Naive thymus-derived CD8-positive, alpha-beta T cell (primary cell): ENCODE data around the gene WNT9A. TPM values are rescaled to one million over a fixed set of nuclear protein-coding genes. Genes with fewer than 3 reads are reported as not detected.
"Not testable (repeated sequence)": the region's sequence is repeated elsewhere in the genome, so short reads cannot be mapped to it uniquely, and the experiment has no call there.

Experiments used
- ATAC-seq, 2 donors: fragments of 150-1000 bp; cut with Tn5 transposase in 1 of 2; sonication (Bioruptor Pico), chemical (Tn5 transposase) in 1 of 2; 1 replicate in 1 of 2; 2 replicates in 1 of 2; pipeline ENCODE4 v1.10.0; 2021; ENCODE audit warnings: mild to moderate bottlenecking in 2 of 2, moderate library complexity in 2 of 2
- POLR2A ChIA-PET: fragments of 350-600 bp; sonication (Branson Sonifier 250); formaldehyde crosslinking; loops from one replicate; lab custom pipeline; 2021; ENCODE audit warnings: antibody characterized with exemption; lab: Charles Lee
- DNase-seq, 10 donors: peaks; one replicate each; pipeline versions ENCODE4 v3.0.0 to v3.0.0-alpha.2; 2020 to 2022
- H3K27ac Mint-ChIP-seq, 10 donors: one replicate each; pipeline ENCODE4 v1.8.0; 2020 to 2022; ENCODE audit warnings: mild to moderate bottlenecking in 10 of 10, mixed read lengths in 10 of 10, moderate library complexity in 4 of 10, inconsistent platforms in 1 of 10
- H3K27me3 Mint-ChIP-seq, 5 donors: one replicate each; pipeline ENCODE4 v1.8.0; 2021 to 2022; ENCODE audit warnings: mixed read lengths in 5 of 5
- H3K36me3 Mint-ChIP-seq, 3 donors: one replicate each; pipeline ENCODE4 v1.8.0; 2020 to 2022; ENCODE audit warnings: mixed read lengths in 3 of 3, mild to moderate bottlenecking in 2 of 3, inconsistent platforms in 1 of 3
- H3K4me1 Mint-ChIP-seq, 4 donors: one replicate each; pipeline ENCODE4 v1.8.0; 2021 to 2022; ENCODE audit warnings: mixed read lengths in 4 of 4
- H3K4me3 Mint-ChIP-seq, 10 donors: one replicate each; pipeline ENCODE4 v1.8.0; 2020 to 2022; ENCODE audit warnings: mild to moderate bottlenecking in 10 of 10, mixed read lengths in 10 of 10, moderate library complexity in 6 of 10, inconsistent platforms in 1 of 10
- H3K9me3 Mint-ChIP-seq, 9 donors: one replicate each; pipeline ENCODE4 v1.8.0; 2020 to 2022; ENCODE audit warnings: mixed read lengths in 9 of 9, mild to moderate bottlenecking in 3 of 9, inconsistent platforms in 1 of 9, moderate library complexity in 1 of 9
- polyA plus RNA-seq, 3 donors: library from polyadenylated mRNA; unstranded; fragments of 300-500 nt; fragmentation: Illumina TruSeq; gene quantifications; one replicate each; pipeline ENCODE4 v1.2.3, GENCODE V29; 2021
- total RNA-seq, 8 experiments: library from RNA in 2 of 8; stranded (reverse) in 2 of 8; gene quantifications; one replicate each; pipeline ENCODE4 v1.2.3 and lab custom pipeline; 2021 to 2026

WNT9A gene
- total and polyA plus RNA-seq, 5 experiments from 2014 or later: not detected

GRCh38 chr1:227917081-227917950, 30.4 kb downstream of the WNT9A start:
- Mint-ChIP-seq H3K4me1 (peaks cover 0 to 18% (median 5%) of the 10 kb centered on the region in 4 donors), H3K9me3 (no peaks in the 10 kb centered on the region), H3K27ac (peak overlapping the region in 1 of 10 donors; percentile 6), H3K36me3 (no peaks in the 10 kb centered on the region), H3K27me3 (no peaks in the 10 kb centered on the region), H3K4me3 (no peak overlapping the region)
- POLR2A ChIA-PET: no interaction called here
- ATAC-seq: no peak
- no peak for DNase-seq

DNA sequence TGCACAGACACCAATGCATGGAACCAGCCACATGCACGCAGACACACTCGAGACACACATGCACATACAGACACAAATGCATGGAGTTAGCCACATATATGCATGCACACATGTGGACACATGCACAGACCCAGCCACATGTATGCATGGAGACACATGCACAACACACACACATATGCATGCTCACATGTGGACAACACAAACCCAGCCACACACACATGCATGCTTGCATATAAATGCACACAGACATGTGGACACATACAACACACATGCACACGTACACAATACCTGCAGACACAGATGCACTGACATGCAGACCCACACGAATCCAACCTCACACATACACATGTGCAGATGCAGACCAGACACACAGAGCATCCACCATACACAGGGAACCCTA, 31.1 kb downstream of the WNT9A start:
- POLR2A ChIA-PET: no interaction called here
- DNase-seq (no peak), ATAC-seq (no peak)
- H3K27me3 Mint-ChIP-seq: no peaks in the 10 kb centered on the region
- H3K9me3 Mint-ChIP-seq: no peaks in the 10 kb centered on the region
- H3K4me3 Mint-ChIP-seq: no peak overlapping the region
- no peaks in the 10 kb centered on the region for H3K36me3 Mint-ChIP-seq
- peaks cover 0 to 18% (median 5%) of the 10 kb centered on the region in 4 donors for H3K4me1 Mint-ChIP-seq
- peak overlapping the region in 1 of 10 donors; percentile 6 for H3K27ac Mint-ChIP-seq

GRCh38 chr1:227915564-227916553, 31.9 kb downstream of the WNT9A start:
- no peak for DNase-seq
- no peaks in the 10 kb centered on the region for H3K36me3 Mint-ChIP-seq
- POLR2A ChIA-PET: no interaction called here
- no peak for ATAC-seq
- peaks cover 0 to 18% (median 5%) of the 10 kb centered on the region in 4 donors for H3K4me1 Mint-ChIP-seq
- no peak overlapping the region for H3K4me3 Mint-ChIP-seq
- H3K27ac Mint-ChIP-seq: peak overlapping the region in 1 of 10 donors; percentile 6
- H3K27me3 Mint-ChIP-seq: no peaks in the 10 kb centered on the region
- H3K9me3 Mint-ChIP-seq: no peaks in the 10 kb centered on the region

DNA sequence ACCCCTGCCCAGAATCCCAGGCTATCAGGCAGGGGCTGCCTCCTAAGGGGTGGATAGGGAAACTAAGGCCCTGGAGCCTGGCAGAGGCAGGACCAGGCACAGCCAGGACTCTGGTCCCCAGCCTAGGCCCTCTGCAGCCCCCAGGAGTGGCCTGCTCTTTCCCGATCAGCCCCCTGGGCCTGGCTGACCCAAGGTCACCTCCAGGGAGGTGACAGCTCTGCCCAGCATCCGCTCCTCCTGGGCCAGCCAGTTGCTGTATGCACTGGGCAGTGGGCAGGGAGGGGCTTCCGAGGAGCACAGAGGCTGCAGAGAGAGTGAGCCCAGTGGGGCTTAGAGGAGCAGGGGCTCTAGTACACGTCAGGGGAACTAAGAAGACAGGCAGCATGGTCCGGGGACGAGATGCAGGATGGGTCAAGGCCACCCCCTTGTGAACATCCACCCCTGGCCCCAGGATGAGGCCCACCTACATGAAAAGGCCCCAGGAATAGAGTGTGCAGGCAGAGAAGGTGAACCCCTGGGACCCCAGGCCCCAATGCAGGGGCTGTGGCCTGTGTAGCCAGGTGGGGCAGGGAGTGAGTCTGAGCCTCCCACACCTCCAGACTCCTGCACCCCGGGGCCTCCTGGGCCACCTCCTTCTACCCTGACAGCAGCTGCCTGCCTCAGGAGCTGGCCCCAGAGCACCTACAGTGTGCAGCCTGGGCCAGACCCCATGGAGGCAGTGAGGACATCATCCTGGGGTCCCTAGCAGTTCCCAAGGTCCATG, 32.8 kb downstream of the WNT9A start:
- peaks cover 0 to 18% (median 5%) of the 10 kb centered on the region in 4 donors for H3K4me1 Mint-ChIP-seq
- no peaks in the 10 kb centered on the region for H3K36me3 Mint-ChIP-seq
- H3K9me3 Mint-ChIP-seq: no peaks in the 10 kb centered on the region
- no peaks in the 10 kb centered on the region for H3K27me3 Mint-ChIP-seq
- DNase-seq: no peak
- H3K4me3 Mint-ChIP-seq: no peak overlapping the region
- no peak for ATAC-seq
- POLR2A ChIA-PET: no interaction called here
- no peak overlapping the region for H3K27ac Mint-ChIP-seq

GRCh38 chr1:227913764-227914721, 33.7 kb downstream of the WNT9A start:
- DNase-seq (no peak), ATAC-seq (no peak)
- Mint-ChIP-seq H3K4me1 (peaks cover 0 to 20% (median 5%) of the 10 kb centered on the region in 4 donors), H3K27me3 (peaks cover 0 to 1% (median 0%) of the 10 kb centered on the region in 5 donors), H3K36me3 (no peaks in the 10 kb centered on the region), H3K27ac (no peak overlapping the region), H3K4me3 (no peak overlapping the region), H3K9me3 (no peaks in the 10 kb centered on the region)
- POLR2A ChIA-PET: no interaction called here

- Mint-ChIP-seq H3K4me3 (no peak overlapping the region), H3K9me3 (no peaks in the 10 kb centered on the region), H3K36me3 (no peaks in the 10 kb centered on the region), H3K4me1 (peaks cover 0 to 20% (median 5%) of the 10 kb centered on the region in 4 donors), H3K27ac (no peak overlapping the region), H3K27me3 (peaks cover 0 to 5% (median 0%) of the 10 kb centered on the region in 5 donors)
- no peak for ATAC-seq
- DNase-seq: no peak
- POLR2A ChIA-PET: no interaction called here
Observed at GRCh38 chr1:227913396-227913763, 34.4 kb downstream of the WNT9A start.

GRCh38 chr1:227912866-227913265, 34.9 kb downstream of the WNT9A start:
- no peaks in the 10 kb centered on the region for H3K9me3 Mint-ChIP-seq

GRCh38 chr1:227911376-227911775, 36.4 kb downstream of the WNT9A start:
- no peak for DNase-seq
- ATAC-seq: no peak
- POLR2A ChIA-PET: interaction anchor here (1.2 kb wide), 1 partner anchor 13 kb away, joined by 3 read pairs; no protein-coding TSS in a partner anchor
- peaks cover 0 to 17% (median 5%) of the 10 kb centered on the region in 4 donors for H3K4me1 Mint-ChIP-seq
- H3K36me3 Mint-ChIP-seq: no peaks in the 10 kb centered on the region
- H3K27ac Mint-ChIP-seq: no peak overlapping the region
- no peaks in the 10 kb centered on the region for H3K9me3 Mint-ChIP-seq
- peaks cover 0 to 5% (median 0%) of the 10 kb centered on the region in 5 donors for H3K27me3 Mint-ChIP-seq
- no peak overlapping the region for H3K4me3 Mint-ChIP-seq

More at GRCh38 chr1:227912866-227913265, 34.9 kb downstream of the WNT9A start:
- Mint-ChIP-seq H3K4me3 (no peak overlapping the region), H3K36me3 (no peaks in the 10 kb centered on the region), H3K4me1 (peaks cover 0 to 20% (median 5%) of the 10 kb centered on the region in 4 donors), H3K27me3 (peaks cover 0 to 5% (median 0%) of the 10 kb centered on the region in 5 donors), H3K27ac (peak overlapping the region in 3 of 10 donors; percentile 9 to 85 (median 26))
- ATAC-seq (no peak), DNase-seq (no peak)
- POLR2A ChIA-PET: interaction anchor here (1.2 kb wide), 1 partner anchor 14 kb away, joined by 3 read pairs; no protein-coding TSS in a partner anchor

GRCh38 chr1:227910511-227911153, 37.1 kb downstream of the WNT9A start:
- DNase-seq (no peak), ATAC-seq (no peak)
- Mint-ChIP-seq H3K9me3 (no peaks in the 10 kb centered on the region), H3K36me3 (no peaks in the 10 kb centered on the region), H3K27me3 (peaks cover 0 to 5% (median 0%) of the 10 kb centered on the region in 5 donors), H3K4me1 (peaks cover 0 to 16% (median 5%) of the 10 kb centered on the region in 4 donors), H3K4me3 (no peak overlapping the region), H3K27ac (peak overlapping the region in 1 of 10 donors; percentile 81)
- POLR2A ChIA-PET: no interaction called here

GRCh38 chr1:227909923-227910328, 37.8 kb downstream of the WNT9A start:
- Mint-ChIP-seq H3K27ac (peak overlapping the region in 3 of 10 donors; percentile 34 to 62 (median 41)), H3K4me1 (peaks cover 0 to 16% (median 5%) of the 10 kb centered on the region in 4 donors)
- POLR2A ChIA-PET, H3K9me3 Mint-ChIP-seq, DNase-seq, H3K4me3 Mint-ChIP-seq, H3K27me3 Mint-ChIP-seq, ATAC-seq, H3K36me3 Mint-ChIP-seq: not testable (repeated sequence)

DNA sequence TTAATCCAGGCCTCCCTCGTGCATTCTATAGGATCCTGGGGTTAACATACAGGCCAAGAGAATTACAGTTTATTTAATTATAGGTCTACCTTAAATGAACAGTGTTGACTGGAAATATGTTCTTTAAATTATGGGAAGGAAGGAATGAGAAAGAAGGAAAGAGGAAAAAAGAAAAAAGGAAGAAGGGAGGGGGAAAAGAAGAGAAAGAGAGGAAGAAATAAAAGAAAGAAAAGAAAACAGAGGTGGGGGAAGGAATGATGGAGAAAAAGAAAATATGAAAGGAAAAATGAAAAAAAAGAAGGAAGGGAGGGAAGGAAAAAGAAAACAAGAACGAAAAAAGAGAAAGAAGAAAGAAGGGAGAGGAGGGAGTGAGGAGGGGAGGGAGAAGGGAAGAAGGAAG, 38.5 kb downstream of the WNT9A start:
- ATAC-seq: no peak
- POLR2A ChIA-PET: no interaction called here
- H3K9me3 Mint-ChIP-seq: no peaks in the 10 kb centered on the region
- H3K27me3 Mint-ChIP-seq: peaks cover 0 to 5% (median 0%) of the 10 kb centered on the region in 5 donors
- peaks cover 0 to 16% (median 5%) of the 10 kb centered on the region in 4 donors for H3K4me1 Mint-ChIP-seq
- H3K36me3 Mint-ChIP-seq: no peaks in the 10 kb centered on the region
- no peak for DNase-seq
- H3K4me3 Mint-ChIP-seq: no peak overlapping the region
- H3K27ac Mint-ChIP-seq: peak overlapping the region in 2 of 10 donors; percentile 34 to 74
